T47D (cell line): ENCODE measurements around the gene AJAP1.
"Not testable (repeated sequence)": the region's sequence is repeated elsewhere in the genome, so short reads cannot be mapped to it uniquely, and the experiment has no call there.

Source experiments
- DNase-seq, 2 experiments: peaks; one replicate each; pipeline versions ENCODE4 v3.0.0 to v3.0.0-alpha.2; 2011 to 2012; ENCODE audit warnings: low read depth in 1 of 2, low spot score in 1 of 2
- JUND ChIP-seq: IDR thresholded peaks from 2 replicates; pipeline ENCODE4 v1.6.1; 2012; ENCODE audit warnings: low read depth
- in situ Hi-C: cut with HindIII; loops from 2 replicates; pipeline ENCODE4 v1.10.0; 2016; ENCODE audit warnings: low sequenced_read_pairs, low pct_unique_long_range_greater_than_20kb

Gene AJAP1

GRCh38 chr1:4665456-4665855 is 11.0 kb downstream of the AJAP1 start:
- in situ Hi-C loops = no loop called here
- DNase-seq = no peak
- TF ChIP-seq JUND = no peak

- in situ Hi-C loops = not testable (repeated sequence)
Measured at GRCh38 chr1:4666683-4667082, 12.3 kb downstream of the AJAP1 start.

GRCh38 chr1:4668743-4669700 is 14.6 kb downstream of the AJAP1 start:
- DNase-seq = no peak
- in situ Hi-C loops = no loop called here
- TF ChIP-seq JUND = no peak

More at GRCh38 chr1:4666683-4667082, 12.3 kb downstream of the AJAP1 start:
- not testable (repeated sequence) for DNase-seq

- in situ Hi-C loops = no loop called here
- DNase-seq = no peak
- no peak for TF ChIP-seq JUND
Measured at GRCh38 chr1:4670265-4670664, 15.9 kb downstream of the AJAP1 start.

- TF ChIP-seq JUND = no peak
- in situ Hi-C loops = no loop called here
- no peak for DNase-seq
Measured at GRCh38 chr1:4671828-4672227, 17.4 kb downstream of the AJAP1 start.

GRCh38 chr1:4673494-4673893 is 19.1 kb downstream of the AJAP1 start:
- in situ Hi-C loops = no loop called here
- TF ChIP-seq JUND = no peak
- no peak for DNase-seq

GRCh38 chr1:4674117-4674516 is 19.7 kb downstream of the AJAP1 start:
- no peak for DNase-seq
- no peak for TF ChIP-seq JUND
- in situ Hi-C loops = no loop called here

GRCh38 chr1:4674676-4675075 is 20.3 kb downstream of the AJAP1 start:
- in situ Hi-C loops = no loop called here
- DNase-seq = no peak
- no peak for TF ChIP-seq JUND

- no peak for DNase-seq
- in situ Hi-C loops = no loop called here
- TF ChIP-seq JUND = no peak
Measured at GRCh38 chr1:4675454-4676186, 21.2 kb downstream of the AJAP1 start.

GRCh38 chr1:4676253-4676652 is 21.8 kb downstream of the AJAP1 start:
- no peak for TF ChIP-seq JUND
- in situ Hi-C loops = no loop called here
- DNase-seq = no peak

- no peak for TF ChIP-seq JUND
- no peak for DNase-seq
- in situ Hi-C loops = no loop called here
Measured at GRCh38 chr1:4677608-4678007, 23.2 kb downstream of the AJAP1 start.

- in situ Hi-C loops = no loop called here
- peak in 1 of 2 experiments; percentile 27 for DNase-seq
- no peak for TF ChIP-seq JUND
Measured at GRCh38 chr1:4678066-4678717, 23.8 kb downstream of the AJAP1 start.

GRCh38 chr1:4681026-4681425 is 26.6 kb downstream of the AJAP1 start:
- no peak for DNase-seq
- no peak for TF ChIP-seq JUND
- in situ Hi-C loops = no loop called here
